HG03095 (cell line): Measurements from ENCODE around the gene TGOLN2.
A peak's percentile ranks its signal among the peaks of the same experiment; 100 is the strongest.
"Not testable (repeated sequence)": the region's sequence is repeated elsewhere in the genome, so short reads cannot be mapped to it uniquely, and the experiment has no call there.

Experiments
- ATAC-seq: cut with Tn5 transposase; IDR thresholded peaks from one replicate; pipeline ENCODE4 v1.9.1; 2021; ENCODE audit warnings: moderate library complexity; ENCODE audit not compliant: unreplicated experiment

TGOLN2 gene

GRCh38 chr2:85327822-85328617 is at the start of gene TGOLN2:
TGOLN2 (minus strand) TSS chr2:85327989; CDS start chr2:85327962, 27 bp downstream.
- peak; percentile 85 for ATAC-seq

GRCh38 chr2:85377083-85377482 is 49.3 kb upstream of the TGOLN2 start:
- ATAC-seq = no peak

- no peak for ATAC-seq
Observed at GRCh38 chr2:85376291-85377065, 48.7 kb upstream of the TGOLN2 start.

GRCh38 chr2:85371045-85371444 is 43.3 kb upstream of the TGOLN2 start:
- ATAC-seq = no peak

- ATAC-seq = no peak
Observed at GRCh38 chr2:85369500-85369899, 41.7 kb upstream of the TGOLN2 start.

- ATAC-seq = no peak
Observed at GRCh38 chr2:85368921-85369320, 41.1 kb upstream of the TGOLN2 start.

GRCh38 chr2:85367180-85367579 is 39.4 kb upstream of the TGOLN2 start:
- no peak for ATAC-seq

GRCh38 chr2:85362653-85363387 is 35.0 kb upstream of the TGOLN2 start:
- not testable (repeated sequence) for ATAC-seq

GRCh38 chr2:85357736-85358135 is 29.9 kb upstream of the TGOLN2 start:
- ATAC-seq = no peak

GRCh38 chr2:85356186-85356585 is 28.4 kb upstream of the TGOLN2 start:
- ATAC-seq = no peak

- ATAC-seq = no peak
Observed at GRCh38 chr2:85355521-85355920, 27.7 kb upstream of the TGOLN2 start.

GRCh38 chr2:85355073-85355410 is 27.3 kb upstream of the TGOLN2 start:
- ATAC-seq = peak; percentile 8

GRCh38 chr2:85354286-85355072 is 26.7 kb upstream of the TGOLN2 start, which contains the start of the genes ELMOD3 and RETSAT:
ELMOD3 (plus strand) TSS chr2:85354769; CDS start chr2:85357199, 2,430 bp downstream.
RETSAT (minus strand) TSS chr2:85354528; CDS start chr2:85354507, 21 bp downstream.
- ATAC-seq = peak; percentile 95

GRCh38 chr2:85353876-85354285 is 26.1 kb upstream of the TGOLN2 start:
- ATAC-seq = peak; percentile 12

- ATAC-seq = no peak
Observed at GRCh38 chr2:85347599-85347998, 19.8 kb upstream of the TGOLN2 start.

GRCh38 chr2:85344356-85344954 is 16.7 kb upstream of the TGOLN2 start:
- no peak for ATAC-seq

- ATAC-seq = not testable (repeated sequence)
Observed at GRCh38 chr2:85343207-85343895, 15.6 kb upstream of the TGOLN2 start.

- no peak for ATAC-seq
Observed at GRCh38 chr2:85342156-85342555, 14.4 kb upstream of the TGOLN2 start.

GRCh38 chr2:85341269-85342029 is 13.7 kb upstream of the TGOLN2 start:
- ATAC-seq = no peak
